Large intestine (tissue), 3 donors: ENCODE measurements around the gene ZDHHC23. TPM values are rescaled to one million over a fixed set of nuclear protein-coding genes. Genes with fewer than 3 reads are reported as not detected.

ENCODE experiments used
- DNase-seq, 2 donors: peaks; one replicate each; pipeline versions ENCODE4 v3.0.0 to v3.0.0-alpha.2; 2013
- H3K27ac ChIP-seq: one replicate; pipeline ENCODE4 v1.5.1; 2013; ENCODE audit warnings: low read length
- H3K27me3 ChIP-seq: 2 replicates; pipeline ENCODE4 v1.6.1; 2013; ENCODE audit warnings: low read length; ENCODE audit not compliant: control insufficient read depth, insufficient read depth
- H3K36me3 ChIP-seq: 2 replicates; pipeline ENCODE4 v1.6.1; 2013; ENCODE audit warnings: low read length; ENCODE audit not compliant: control insufficient read depth, insufficient read depth
- H3K4me1 ChIP-seq: one replicate; pipeline ENCODE4 v1.6.1; 2013; ENCODE audit warnings: low read length; ENCODE audit not compliant: control insufficient read depth, insufficient read depth
- H3K4me3 ChIP-seq: one replicate; pipeline ENCODE4 v1.5.1; 2013; ENCODE audit warnings: low read length
- H3K9me3 ChIP-seq: one replicate; pipeline ENCODE4 v1.6.1; 2013; ENCODE audit warnings: mild to moderate bottlenecking, low read depth, low read length, moderate library complexity; ENCODE audit not compliant: control insufficient read depth
- WGBS: methylation state at CpG from one replicate; pipeline ENCODE4 v1.1.5; 2013; ENCODE audit warnings: low lambda C conversion rate; ENCODE audit not compliant: insufficient coverage; 5-methylcytosine and 5-hydroxymethylcytosine counted together
- polyA plus RNA-seq: library from polyadenylated mRNA; unstranded; fragments of 120-200 nt; gene quantifications from one replicate; pipeline ENCODE4 v1.2.1, GENCODE V29; 2013

The ZDHHC23 gene
- polyA plus RNA-seq, 1 donor: 9.9 TPM

GRCh38 chr3:113948015-113948917, 453 bp downstream of the ZDHHC23 start:
- WGBS: 40% methylated on average over 1 of the region's 65 CpGs
- H3K36me3 ChIP-seq: no peaks in the 10 kb centered on the region
- peaks cover 4% of the 10 kb centered on the region for H3K27me3 ChIP-seq
- peak overlapping the region; percentile 30 for H3K27ac ChIP-seq
- H3K9me3 ChIP-seq: no peaks in the 10 kb centered on the region
- peak; percentile 22 to 66 for DNase-seq
- peak overlapping the region; percentile 61 for H3K4me3 ChIP-seq
- H3K4me1 ChIP-seq: peaks cover 5% of the 10 kb centered on the region

DNA sequence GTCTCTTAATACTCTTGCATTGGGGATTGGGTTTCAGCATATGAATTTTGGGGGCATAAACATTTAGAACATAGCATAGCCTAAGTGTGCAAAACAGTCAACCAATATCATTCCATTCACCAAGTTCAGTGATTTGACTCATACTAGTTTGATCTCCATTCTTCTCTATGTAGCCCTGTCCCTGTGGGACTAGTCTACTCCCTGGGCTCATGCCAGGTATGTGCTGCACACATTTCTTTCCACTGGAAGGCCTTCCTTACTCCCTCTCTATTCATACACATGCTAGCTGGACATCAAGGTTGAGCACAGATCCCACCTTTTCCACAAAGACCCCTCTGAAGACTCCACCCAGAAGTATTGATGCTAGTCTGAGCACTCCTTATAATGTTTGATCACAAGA, 5.1 kb downstream of the ZDHHC23 start:
- Histone ChIP-seq H3K4me3 (no peak overlapping the region), H3K27ac (no peak overlapping the region), H3K36me3 (peaks cover 11% of the 10 kb centered on the region), H3K27me3 (peaks cover 3% of the 10 kb centered on the region), H3K9me3 (no peaks in the 10 kb centered on the region), H3K4me1 (peaks cover 5% of the 10 kb centered on the region)
- no peak for DNase-seq

- WGBS: no CpG with 5 or more reads among the region's 7 CpGs
- H3K36me3 ChIP-seq: peaks cover 17% of the 10 kb centered on the region
- DNase-seq: no peak
- H3K9me3 ChIP-seq: no peaks in the 10 kb centered on the region
- H3K4me3 ChIP-seq: no peak overlapping the region
- no peak overlapping the region for H3K27ac ChIP-seq
- H3K27me3 ChIP-seq: no peaks in the 10 kb centered on the region
- peaks cover 5% of the 10 kb centered on the region for H3K4me1 ChIP-seq
Measured at GRCh38 chr3:113953677-113954076, 5.9 kb downstream of the ZDHHC23 start.

- no peak overlapping the region for H3K27ac ChIP-seq
- H3K4me1 ChIP-seq: peaks cover 1% of the 10 kb centered on the region
- DNase-seq: no peak
- no peaks in the 10 kb centered on the region for H3K27me3 ChIP-seq
- H3K9me3 ChIP-seq: no peaks in the 10 kb centered on the region
- peaks cover 19% of the 10 kb centered on the region for H3K36me3 ChIP-seq
- H3K4me3 ChIP-seq: no peak overlapping the region
- WGBS: no CpG with 5 or more reads among the region's 8 CpGs
Measured at GRCh38 chr3:113954091-113954685, 6.4 kb downstream of the ZDHHC23 start.

GRCh38 chr3:113963879-113964278, 16.1 kb downstream of the ZDHHC23 start:
- H3K4me3 ChIP-seq: no peak overlapping the region
- H3K4me1 ChIP-seq: no peaks in the 10 kb centered on the region
- no peaks in the 10 kb centered on the region for H3K27me3 ChIP-seq
- no peak overlapping the region for H3K27ac ChIP-seq
- no peak for DNase-seq
- H3K36me3 ChIP-seq: peaks cover 9% of the 10 kb centered on the region
- WGBS: no CpG with 5 or more reads among the region's 3 CpGs
- H3K9me3 ChIP-seq: no peaks in the 10 kb centered on the region

- Histone ChIP-seq H3K36me3 (peaks cover 5% of the 10 kb centered on the region), H3K9me3 (no peaks in the 10 kb centered on the region), H3K4me3 (no peak overlapping the region), H3K27me3 (no peaks in the 10 kb centered on the region), H3K27ac (no peak overlapping the region), H3K4me1 (no peaks in the 10 kb centered on the region)
- DNase-seq: no peak
- no CpG with 5 or more reads among the region's 2 CpGs for WGBS
Measured at GRCh38 chr3:113966172-113966571, 18.4 kb downstream of the ZDHHC23 start.

DNA sequence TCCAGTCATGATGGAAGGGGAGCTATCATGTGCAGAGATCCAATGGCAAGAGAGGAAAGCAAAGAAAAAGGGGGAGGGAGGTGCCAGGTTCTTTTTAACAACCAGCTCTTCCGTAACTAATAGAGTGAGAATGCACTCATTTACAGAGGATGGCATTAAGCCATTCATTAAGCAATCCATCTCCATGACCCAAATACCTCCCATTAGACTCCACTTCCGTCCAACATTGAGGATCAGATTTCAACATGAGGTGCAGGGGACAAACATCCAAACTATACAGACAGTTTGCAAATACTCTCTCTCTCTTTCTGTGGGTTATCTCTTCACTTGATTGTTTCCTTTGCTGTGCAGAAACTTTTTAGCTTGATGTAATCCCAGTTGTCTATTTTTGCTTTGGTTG, 21.2 kb downstream of the ZDHHC23 start:
- Histone ChIP-seq H3K36me3 (peaks cover 2% of the 10 kb centered on the region), H3K9me3 (peaks cover 13% of the 10 kb centered on the region), H3K4me3 (no peak overlapping the region), H3K27ac (no peak overlapping the region), H3K4me1 (no peaks in the 10 kb centered on the region), H3K27me3 (no peaks in the 10 kb centered on the region)
- no peak for DNase-seq
- 83% methylated on average over 1 of the region's 2 CpGs for WGBS

GRCh38 chr3:113977822-113978221, 30.0 kb downstream of the ZDHHC23 start:
- H3K4me1 ChIP-seq: no peaks in the 10 kb centered on the region
- H3K9me3 ChIP-seq: peaks cover 12% of the 10 kb centered on the region
- DNase-seq: no peak
- no peaks in the 10 kb centered on the region for H3K27me3 ChIP-seq
- no peak overlapping the region for H3K27ac ChIP-seq
- 100% methylated on average over 1 of the region's 4 CpGs for WGBS
- peaks cover 18% of the 10 kb centered on the region for H3K36me3 ChIP-seq
- no peak overlapping the region for H3K4me3 ChIP-seq

GRCh38 chr3:113979916-113980315, 32.1 kb downstream of the ZDHHC23 start:
- WGBS: no CpG with 5 or more reads among the region's 1 CpG
- Histone ChIP-seq H3K4me3 (no peak overlapping the region), H3K27ac (no peak overlapping the region), H3K27me3 (no peaks in the 10 kb centered on the region), H3K36me3 (peaks cover 20% of the 10 kb centered on the region), H3K4me1 (no peaks in the 10 kb centered on the region), H3K9me3 (no peaks in the 10 kb centered on the region)
- no peak for DNase-seq

DNA sequence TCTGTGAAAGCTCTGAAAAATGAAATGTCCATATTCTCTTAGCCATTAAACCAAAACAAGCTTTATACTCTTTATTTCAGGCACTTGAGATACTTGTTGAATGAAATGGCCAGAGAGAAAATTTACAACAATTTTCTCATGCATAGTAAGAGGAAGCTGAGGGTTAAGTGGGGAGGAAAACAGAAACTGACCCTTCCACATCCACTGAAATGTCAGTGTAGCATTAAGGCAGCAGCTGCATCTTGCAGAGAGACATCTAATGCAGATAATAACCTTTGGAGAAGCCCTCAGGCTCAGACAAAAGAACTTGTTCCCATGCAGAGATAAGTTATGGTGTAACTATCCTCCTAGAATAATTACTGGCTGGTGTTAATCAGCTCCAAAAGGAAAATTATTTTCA, 34.0 kb downstream of the ZDHHC23 start:
- peaks cover 3% of the 10 kb centered on the region for H3K9me3 ChIP-seq
- H3K4me3 ChIP-seq: no peak overlapping the region
- peaks cover 26% of the 10 kb centered on the region for H3K36me3 ChIP-seq
- no peaks in the 10 kb centered on the region for H3K27me3 ChIP-seq
- no peaks in the 10 kb centered on the region for H3K4me1 ChIP-seq
- H3K27ac ChIP-seq: no peak overlapping the region
- DNase-seq: no peak

- Histone ChIP-seq H3K27me3 (no peaks in the 10 kb centered on the region), H3K9me3 (peaks cover 3% of the 10 kb centered on the region), H3K4me3 (no peak overlapping the region), H3K27ac (no peak overlapping the region), H3K4me1 (no peaks in the 10 kb centered on the region), H3K36me3 (peaks cover 23% of the 10 kb centered on the region)
- DNase-seq: no peak
- WGBS: 89% methylated on average over 1 of the region's 3 CpGs
Measured at GRCh38 chr3:113983544-113983943, 35.7 kb downstream of the ZDHHC23 start.
